IPS-11a (cell line): ENCODE measurements around the gene PCDHB14.
"Not testable (repeated sequence)": the region's sequence is repeated elsewhere in the genome, so short reads cannot be mapped to it uniquely, and the experiment has no call there.

Experiments
- H3K4me3 ChIP-seq: one replicate; pipeline ENCODE4 v1.5.1; 2013; ENCODE audit warnings: low read depth, low read length, control low read depth

The PCDHB14 gene

DNA sequence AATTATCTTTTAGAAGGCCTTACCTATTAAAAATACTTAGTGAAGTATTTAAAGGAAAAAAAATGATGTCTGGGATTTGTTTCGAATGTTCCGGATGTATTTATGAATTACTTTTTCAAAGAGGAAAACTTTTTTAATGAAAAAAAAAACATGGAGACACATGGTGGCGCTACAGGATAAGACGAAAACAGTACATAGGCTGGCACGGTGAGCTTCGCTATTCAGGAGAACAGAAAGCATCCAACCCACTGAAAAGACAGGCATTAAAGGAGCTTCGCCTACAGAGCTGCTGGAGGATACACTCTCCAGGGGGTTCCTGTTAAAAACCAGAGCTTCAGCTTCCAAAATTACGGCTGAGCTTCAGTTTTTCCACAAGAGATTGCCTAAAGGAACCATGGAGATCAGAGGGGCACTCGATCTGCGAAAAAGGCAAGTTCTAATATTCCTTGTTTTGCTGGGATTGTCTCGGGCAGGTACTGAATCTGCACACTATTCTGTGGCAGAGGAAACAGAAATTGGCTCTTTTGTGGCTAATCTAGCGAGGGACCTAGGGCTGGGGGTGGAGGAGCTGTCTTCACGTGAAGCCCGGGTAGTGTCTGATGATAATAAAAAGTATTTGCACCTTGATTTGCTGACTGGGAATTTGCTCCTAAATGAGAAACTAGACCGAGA is at the start of gene PCDHB14:
Gene PCDHB14, plus strand, starts transcription at position 232 of the 672 bp plus-strand sequence. Its CDS starts 163 bp downstream, at position 395.
- no peak within 1 kb of the TSS for H3K4me3 ChIP-seq

DNA sequence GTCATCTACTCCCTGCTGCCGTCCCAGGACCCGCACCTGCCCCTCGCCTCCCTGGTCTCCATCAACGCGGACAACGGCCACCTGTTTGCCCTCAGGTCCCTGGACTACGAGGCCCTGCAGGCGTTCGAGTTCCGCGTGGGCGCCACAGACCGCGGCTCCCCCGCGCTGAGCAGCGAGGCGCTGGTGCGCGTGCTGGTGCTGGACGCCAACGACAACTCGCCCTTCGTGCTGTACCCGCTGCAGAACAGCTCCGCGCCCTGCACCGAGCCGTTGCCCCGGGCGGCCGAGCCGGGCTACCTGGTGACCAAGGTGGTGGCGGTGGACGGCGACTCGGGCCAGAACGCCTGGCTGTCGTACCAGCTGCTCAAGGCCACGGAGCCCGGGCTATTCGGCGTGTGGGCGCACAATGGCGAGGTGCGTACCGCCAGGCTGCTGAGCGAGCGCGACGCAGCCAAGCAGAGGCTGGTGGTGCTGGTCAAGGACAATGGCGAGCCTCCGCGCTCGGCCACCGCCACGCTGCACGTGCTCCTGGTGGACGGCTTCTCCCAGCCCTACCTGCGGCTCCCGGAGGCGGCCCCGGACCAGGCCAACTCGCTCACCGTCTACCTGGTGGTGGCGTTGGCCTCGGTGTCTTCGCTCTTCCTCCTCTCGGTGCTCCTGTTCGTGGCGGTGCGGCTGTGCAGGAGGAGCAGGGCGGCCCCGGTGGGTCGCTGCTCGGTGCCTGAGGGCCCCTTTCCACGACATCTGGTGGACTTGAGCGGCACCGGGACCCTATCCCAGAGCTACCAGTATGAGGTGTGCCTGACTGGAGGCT is 48.6 kb upstream of the PCDHB14 start:
- H3K4me3 ChIP-seq, result not testable (repeated sequence)

DNA sequence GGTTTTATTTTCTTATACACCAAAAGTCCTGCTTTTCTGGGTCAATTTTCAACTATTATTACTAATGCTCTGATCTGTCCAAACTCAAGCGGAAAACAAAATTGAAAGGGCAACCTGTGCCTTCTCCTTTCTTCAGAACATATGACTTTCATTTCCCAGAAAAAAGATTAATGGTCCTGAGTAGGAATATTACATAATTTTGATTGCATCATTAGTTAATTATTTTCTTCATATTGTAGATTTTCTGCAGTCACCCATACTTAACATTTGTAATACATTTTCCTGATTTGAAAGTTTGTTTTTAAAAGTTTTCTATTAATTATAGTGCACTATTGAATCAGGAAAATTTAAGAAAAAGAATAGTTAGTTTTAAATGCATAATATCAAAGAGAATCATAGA is 47.2 kb upstream of the PCDHB14 start:
- H3K4me3 ChIP-seq, result no peak overlapping the region

DNA sequence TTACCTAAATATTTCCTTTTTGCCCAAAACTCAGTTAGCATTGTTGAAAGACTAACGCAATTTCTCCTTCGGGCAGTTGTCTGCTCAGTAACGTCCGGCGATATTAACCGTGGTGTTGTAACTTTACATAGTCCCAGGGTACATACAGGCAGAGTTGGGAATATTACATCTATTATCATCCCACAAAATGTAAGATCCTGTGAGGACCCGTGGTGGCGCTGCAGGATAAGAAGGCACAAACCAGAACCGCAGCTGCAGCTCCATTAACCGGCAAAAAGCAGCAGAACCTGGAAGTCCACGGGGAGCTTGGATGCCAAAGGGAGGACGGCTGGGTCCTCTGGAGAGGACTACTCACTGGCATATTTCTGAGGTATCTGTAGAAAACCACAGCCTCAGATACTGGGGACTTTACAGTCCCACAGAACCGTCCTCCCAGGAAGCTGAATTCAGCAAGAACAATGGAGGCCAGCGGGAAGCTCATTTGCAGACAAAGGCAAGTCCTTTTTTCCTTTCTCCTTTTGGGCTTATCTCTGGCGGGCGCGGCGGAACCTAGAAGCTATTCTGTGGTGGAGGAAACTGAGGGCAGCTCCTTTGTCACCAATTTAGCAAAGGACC is 45.5 kb upstream of the PCDHB14 start, which contains the start of gene PCDHB8:
Gene PCDHB8, plus strand, starts transcription at position 214 of the 615 bp plus-strand sequence. Its CDS starts 245 bp downstream, at position 459.
- not testable (repeated sequence) for H3K4me3 ChIP-seq

DNA sequence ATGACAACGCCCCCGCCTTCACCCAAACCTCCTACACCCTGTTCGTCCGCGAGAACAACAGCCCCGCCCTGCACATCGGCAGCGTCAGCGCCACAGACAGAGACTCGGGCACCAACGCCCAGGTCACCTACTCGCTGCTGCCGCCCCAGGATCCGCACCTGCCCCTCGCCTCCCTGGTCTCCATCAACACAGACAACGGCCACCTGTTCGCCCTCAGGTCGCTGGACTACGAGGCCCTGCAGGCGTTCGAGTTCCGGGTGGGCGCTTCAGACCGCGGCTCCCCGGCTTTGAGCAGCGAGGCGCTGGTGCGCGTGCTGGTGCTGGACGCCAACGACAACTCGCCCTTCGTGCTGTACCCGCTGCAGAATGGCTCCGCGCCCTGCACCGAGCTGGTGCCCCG is 43.8 kb upstream of the PCDHB14 start:
- not testable (repeated sequence) for H3K4me3 ChIP-seq

DNA sequence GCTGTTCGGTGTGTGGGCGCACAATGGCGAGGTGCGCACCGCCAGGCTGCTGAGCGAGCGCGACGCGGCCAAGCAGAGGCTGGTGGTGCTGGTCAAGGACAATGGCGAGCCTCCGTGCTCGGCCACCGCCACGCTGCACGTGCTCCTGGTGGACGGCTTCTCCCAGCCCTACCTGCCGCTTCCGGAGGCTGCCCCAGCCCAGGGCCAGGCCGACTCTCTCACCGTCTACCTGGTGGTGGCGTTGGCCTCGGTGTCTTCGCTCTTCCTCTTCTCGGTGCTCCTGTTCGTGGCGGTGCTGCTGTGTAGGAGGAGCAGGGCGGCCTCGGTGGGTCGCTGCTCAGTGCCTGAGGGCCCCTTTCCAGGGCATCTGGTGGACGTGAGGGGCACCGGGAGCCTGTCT is 43.3 kb upstream of the PCDHB14 start:
- not testable (repeated sequence) for H3K4me3 ChIP-seq

DNA sequence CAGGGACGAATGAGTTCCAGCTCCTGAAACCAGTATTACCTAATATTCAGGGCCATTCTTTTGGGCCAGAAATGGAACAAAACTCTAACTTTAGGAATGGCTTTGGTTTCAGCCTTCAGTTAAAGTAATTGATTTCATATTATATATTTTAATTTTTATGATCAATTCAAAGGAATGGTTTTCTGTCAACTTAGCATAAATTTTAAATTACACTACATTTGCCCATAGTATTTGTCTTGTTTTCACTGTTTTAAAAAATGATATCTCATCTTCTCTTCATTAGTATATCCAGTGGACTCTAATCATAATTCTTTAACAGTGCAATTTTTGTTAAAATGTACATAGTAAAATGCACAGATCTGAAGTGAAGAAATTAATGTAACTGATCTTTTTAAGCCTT is 42.8 kb upstream of the PCDHB14 start:
- H3K4me3 ChIP-seq, result no peak overlapping the region

DNA sequence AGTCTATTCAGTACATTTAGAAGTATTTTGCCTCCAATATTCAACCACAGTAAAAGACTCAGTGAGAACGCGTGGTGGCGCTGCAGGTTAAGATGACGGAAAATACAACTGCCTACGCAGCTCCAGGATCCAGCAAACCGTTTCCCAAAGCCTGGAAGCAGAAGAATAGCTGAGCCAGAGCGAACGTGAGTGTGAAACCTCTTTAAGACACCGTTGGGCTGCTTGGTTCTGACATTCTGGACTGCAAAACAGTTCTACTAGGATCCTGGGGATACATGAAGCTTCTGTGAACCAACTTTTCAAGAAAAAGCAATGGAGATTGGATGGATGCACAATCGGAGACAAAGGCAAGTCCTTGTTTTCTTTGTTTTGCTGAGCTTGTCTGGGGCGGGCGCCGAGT is 40.9 kb upstream of the PCDHB14 start, which contains the start of gene PCDHB16:
Gene PCDHB16, plus strand, starts transcription at position 140 of the 400 bp plus-strand sequence. Its CDS starts 173 bp downstream, at position 313.
- H3K4me3 ChIP-seq, result peak within 1 kb of the TSS; percentile 2

DNA sequence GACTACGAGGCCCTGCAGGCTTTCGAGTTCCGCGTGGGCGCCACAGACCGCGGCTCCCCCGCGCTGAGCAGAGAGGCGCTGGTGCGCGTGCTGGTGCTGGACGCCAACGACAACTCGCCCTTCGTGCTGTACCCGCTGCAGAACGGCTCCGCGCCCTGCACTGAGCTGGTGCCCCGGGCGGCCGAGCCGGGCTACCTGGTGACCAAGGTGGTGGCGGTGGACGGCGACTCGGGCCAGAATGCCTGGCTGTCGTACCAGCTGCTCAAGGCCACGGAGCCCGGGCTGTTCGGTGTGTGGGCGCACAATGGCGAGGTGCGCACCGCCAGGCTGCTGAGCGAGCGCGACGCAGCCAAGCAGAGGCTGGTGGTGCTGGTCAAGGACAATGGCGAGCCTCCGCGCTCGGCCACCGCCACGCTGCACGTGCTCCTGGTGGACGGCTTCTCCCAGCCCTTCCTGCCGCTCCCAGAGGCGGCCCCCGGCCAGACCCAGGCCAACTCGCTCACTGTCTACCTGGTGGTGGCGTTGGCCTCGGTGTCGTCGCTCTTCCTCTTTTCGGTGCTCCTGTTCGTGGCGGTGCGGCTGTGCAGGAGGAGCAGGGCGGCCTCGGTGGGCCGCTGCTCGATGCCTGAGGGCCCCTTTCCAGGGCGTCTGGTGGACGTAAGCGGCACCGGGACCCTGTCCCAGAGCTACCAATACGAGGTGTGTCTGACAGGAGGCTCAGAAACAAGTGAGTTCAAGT is 38.9 kb upstream of the PCDHB14 start:
- H3K4me3 ChIP-seq, result not testable (repeated sequence)

DNA sequence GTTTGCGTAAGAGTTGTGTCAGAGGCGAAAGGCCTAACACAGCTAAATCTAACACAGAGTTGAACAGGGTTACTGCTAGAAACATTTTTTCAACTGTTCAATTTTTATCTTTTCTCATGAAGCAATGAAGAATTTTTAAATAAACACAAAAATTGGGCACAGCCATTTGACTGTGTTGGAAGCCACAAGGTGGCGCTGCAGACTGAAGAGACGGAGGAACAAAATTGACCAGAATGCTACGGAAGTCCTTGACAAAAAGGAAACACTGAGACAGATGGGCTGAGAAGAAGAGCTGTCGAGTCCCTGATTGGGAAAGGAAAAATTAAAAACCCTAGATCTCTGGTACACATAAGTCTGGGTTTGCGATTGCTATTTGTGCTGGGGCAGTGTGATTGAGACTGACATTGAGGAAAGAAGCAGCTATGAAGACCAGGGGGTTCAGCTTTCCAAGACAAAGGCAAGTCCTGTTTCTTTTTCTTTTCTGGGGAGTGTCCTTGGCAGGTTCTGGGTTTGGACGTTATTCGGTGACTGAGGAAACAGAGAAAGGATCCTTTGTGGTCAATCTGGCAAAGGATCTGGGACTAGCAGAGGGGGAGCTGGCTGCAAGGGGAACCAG is 36.1 kb upstream of the PCDHB14 start, which contains the start of gene PCDHB9:
Gene PCDHB9, plus strand, starts transcription at position 265 of the 616 bp plus-strand sequence. Its CDS starts 158 bp downstream, at position 423.
- H3K4me3 ChIP-seq, result no peak within 1 kb of the TSS

DNA sequence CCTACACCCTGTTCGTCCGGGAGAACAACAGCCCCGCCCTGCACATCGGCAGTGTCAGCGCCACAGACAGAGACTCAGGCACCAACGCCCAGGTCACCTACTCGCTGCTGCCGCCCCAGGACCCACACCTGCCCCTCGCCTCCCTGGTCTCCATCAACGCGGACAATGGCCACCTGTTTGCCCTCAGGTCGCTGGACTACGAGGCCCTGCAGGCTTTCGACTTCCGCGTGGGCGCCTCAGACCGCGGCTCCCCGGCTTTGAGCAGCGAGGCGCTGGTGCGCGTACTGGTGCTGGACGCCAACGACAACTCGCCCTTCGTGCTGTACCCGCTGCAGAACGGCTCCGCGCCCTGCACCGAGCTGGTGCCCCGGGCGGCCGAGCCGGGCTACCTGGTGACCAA is 34.5 kb upstream of the PCDHB14 start:
- not testable (repeated sequence) for H3K4me3 ChIP-seq

DNA sequence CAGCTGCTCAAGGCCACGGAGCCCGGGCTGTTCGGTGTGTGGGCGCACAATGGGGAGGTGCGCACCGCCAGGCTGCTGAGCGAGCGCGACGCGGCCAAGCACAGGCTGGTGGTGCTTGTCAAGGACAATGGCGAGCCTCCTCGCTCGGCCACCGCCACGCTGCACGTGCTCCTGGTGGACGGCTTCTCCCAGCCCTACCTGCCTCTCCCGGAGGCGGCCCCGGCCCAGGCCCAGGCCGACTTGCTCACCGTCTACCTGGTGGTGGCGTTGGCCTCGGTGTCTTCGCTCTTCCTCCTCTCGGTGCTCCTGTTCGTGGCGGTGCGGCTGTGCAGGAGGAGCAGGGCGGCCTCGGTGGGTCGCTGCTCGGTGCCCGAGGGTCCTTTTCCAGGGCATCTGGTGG is 34.0 kb upstream of the PCDHB14 start:
- not testable (repeated sequence) for H3K4me3 ChIP-seq

DNA sequence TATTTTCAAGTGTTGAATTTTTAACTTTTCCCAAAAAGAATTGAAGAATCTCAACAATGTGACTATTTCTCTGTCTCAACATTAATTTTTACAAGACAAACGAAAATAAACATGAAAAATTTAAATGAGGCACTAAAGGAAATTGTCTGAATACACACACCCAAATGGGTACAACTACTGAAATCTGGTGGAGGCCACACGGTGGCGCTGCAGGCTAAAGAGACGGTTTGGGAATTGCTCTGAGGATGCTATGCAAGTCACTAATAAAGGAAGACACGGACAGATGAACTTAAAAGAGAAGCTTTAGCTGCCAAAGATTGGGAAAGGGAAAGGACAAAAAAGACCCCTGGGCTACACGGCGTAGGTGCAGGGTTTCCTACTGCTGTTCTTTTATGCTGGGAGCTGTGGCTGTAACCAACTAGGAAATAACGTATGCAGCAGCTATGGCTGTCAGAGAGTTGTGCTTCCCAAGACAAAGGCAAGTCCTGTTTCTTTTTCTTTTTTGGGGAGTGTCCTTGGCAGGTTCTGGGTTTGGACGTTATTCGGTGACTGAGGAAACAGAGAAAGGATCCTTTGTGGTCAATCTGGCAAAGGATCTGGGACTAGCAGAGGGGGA is 30.9 kb upstream of the PCDHB14 start, which contains the start of gene PCDHB10:
Gene PCDHB10, plus strand, starts transcription at position 244 of the 616 bp plus-strand sequence. Its CDS starts 200 bp downstream, at position 444.
- no peak within 1 kb of the TSS for H3K4me3 ChIP-seq

DNA sequence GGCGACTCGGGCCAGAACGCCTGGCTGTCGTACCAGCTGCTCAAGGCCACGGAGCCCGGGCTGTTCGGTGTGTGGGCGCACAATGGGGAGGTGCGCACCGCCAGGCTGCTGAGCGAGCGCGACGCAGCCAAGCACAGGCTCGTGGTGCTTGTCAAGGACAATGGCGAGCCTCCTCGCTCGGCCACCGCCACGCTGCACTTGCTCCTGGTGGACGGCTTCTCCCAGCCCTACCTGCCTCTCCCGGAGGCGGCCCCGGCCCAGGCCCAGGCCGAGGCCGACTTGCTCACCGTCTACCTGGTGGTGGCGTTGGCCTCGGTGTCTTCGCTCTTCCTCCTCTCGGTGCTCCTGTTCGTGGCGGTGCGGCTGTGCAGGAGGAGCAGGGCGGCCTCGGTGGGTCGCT is 28.8 kb upstream of the PCDHB14 start:
- not testable (repeated sequence) for H3K4me3 ChIP-seq

DNA sequence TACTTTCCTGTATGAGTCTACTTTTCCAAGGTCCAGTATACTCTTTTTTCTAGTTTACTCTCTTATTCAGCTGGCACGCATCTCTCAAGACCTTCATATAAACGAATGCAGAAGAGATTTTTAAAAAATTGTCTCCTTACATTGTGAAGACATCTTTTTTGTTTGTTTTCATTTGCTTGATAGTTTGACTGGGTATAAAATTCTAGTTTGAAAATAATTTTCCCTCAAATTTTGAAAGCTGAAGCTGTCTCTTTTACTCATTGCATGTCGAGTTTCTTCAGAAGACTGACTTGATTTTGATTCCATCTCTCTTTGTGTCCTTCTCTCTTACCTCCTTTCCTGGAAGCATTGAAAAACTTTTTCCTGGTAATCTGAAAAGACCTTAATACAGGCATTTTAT is 26.8 kb upstream of the PCDHB14 start:
- H3K4me3 ChIP-seq, result no peak overlapping the region

DNA sequence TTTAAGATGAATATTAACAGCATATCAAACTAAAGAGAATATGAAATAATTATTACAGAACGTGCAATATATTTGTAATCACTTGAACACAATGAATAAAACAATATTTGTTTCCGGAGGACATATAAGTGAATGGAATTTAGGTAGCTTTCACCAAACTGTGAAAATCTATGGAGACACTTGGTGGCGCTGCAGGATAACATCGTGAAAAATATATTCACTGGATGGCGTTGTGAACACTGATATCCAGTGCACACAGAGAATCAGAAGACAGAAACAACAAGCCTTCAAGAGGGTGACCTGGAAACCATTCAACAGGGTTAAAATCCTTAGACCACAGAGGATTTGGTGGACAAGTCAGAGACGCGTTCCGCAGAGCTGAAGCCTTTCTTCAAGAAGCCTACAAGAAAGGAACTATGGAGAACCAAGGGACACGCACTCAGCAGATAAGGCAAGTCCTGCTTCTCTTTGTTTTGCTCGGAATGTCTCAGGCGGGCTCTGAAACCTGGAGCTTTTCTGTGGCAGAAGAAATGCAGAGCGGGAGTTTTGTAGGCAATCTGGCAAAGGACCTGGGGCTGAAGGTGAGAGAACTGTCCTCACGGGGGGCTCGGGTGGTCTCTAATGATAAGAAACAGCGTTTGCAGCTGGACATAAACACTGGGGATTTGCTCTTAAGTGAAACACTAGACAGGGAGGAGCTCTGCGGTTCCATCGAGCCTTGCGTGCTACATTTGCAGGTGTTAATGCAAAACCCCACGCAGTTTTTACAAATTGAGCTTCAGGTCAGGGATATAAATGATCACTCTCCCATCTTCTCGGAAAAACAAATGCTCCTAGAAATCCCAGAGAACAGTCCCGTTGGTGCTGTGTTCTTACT is 23.5 kb upstream of the PCDHB14 start, which contains the start of gene PCDHB11:
Gene PCDHB11, plus strand, starts transcription at position 269 of the 877 bp plus-strand sequence. Its CDS starts 148 bp downstream, at position 417.
- no peak within 1 kb of the TSS for H3K4me3 ChIP-seq

DNA sequence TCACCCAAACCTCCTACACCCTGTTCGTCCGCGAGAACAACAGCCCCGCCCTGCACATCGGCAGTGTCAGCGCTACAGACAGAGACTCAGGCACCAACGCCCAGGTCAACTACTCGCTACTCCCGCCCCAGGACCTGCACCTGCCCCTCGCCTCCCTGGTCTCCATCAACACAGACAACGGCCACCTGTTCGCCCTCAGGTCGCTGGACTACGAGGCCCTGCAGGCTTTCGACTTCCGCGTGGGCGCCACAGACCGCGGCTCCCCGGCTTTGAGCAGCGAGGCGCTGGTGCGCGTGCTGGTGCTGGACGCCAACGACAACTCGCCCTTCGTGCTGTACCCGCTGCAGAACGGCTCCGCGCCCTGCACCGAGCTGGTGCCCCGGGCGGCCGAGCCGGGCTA is 22.0 kb upstream of the PCDHB14 start:
- not testable (repeated sequence) for H3K4me3 ChIP-seq

DNA sequence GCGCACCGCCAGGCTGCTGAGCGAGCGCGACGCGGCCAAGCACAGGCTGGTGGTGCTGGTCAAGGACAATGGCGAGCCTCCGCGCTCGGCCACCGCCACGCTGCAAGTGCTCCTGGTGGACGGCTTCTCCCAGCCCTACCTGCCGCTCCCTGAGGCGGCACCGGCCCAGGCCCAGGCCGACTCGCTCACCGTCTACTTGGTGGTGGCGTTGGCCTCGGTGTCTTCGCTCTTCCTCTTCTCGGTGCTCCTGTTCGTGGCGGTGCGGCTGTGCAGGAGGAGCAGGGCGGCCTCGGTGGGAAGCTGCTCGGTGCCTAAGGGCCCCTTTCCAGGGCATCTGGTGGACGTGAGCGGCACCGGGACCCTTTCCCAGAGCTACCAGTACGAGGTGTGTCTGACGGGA is 21.5 kb upstream of the PCDHB14 start:
- H3K4me3 ChIP-seq, result not testable (repeated sequence)

DNA sequence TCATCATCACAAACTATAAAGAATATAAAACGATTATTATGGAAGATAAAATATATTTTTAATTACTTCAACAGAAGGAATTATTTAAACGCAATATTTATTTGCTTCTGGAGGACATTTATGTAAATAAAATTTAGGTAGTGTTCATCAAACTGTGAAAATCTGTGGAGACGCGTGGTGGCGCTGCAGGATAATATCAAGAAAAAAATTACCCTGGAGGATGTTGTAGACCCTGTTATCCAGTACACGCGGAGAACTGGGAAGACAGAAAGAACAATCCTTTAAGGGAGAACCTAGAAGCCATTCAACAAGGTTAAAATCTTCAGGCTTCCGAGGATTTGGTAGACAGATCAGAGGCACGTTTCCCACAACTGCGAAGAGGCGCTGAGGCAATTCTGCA is 14.7 kb upstream of the PCDHB14 start, which contains the start of gene PCDHB12:
Gene PCDHB12, plus strand, starts transcription at position 242 of the 400 bp plus-strand sequence. CDS start 189 bp downstream, outside the sequence.
- no peak within 1 kb of the TSS for H3K4me3 ChIP-seq
